ENCODE results near the gene EPOP.

Gene EPOP

DNA sequence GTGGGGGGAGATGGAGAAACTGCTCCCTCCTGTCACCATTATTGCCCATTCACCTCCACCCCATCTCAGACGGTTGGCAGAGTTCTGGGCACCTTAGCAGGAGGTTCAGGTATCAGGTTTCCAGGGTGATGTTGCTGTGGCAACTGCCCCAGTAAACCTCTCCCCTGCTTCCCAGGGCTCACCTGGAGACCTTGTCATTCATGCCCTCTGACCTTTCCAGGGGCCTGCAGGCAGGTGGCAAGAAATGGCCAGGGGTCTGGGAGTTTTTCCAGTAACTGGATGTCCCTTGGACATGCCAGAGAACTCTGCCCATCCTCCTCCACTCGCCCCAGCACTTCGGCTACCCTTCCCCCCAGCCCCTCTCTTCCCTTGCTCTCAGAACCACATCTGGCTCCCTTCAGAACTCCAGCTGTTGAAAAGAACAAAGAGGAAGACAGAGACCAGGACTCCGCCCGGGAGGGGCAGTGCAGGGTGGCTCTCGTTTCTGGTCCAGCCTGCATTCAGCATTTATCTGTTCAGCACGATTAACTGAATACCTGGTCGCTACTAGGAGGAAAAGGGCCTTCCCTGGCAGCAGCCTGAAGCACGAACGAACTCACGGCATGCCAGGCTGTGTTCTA, 38.8 kb upstream of the EPOP start:
- H3K36me3 ChIP-seq (ENCODE audit: control insufficient read depth in 5 of 5, insufficient read depth in 5 of 5, low read length in 5 of 5) = peaks cover 0 to 95% (median 89%) of the 10 kb centered on the region in 5 donors
- H3K9me3 ChIP-seq (ENCODE audit: control insufficient read depth in 5 of 5, low read length in 5 of 5) = no peaks in the 10 kb centered on the region
- no peaks in the 10 kb centered on the region for H3K27me3 ChIP-seq (ENCODE audit: control insufficient read depth in 5 of 5, insufficient read depth in 4 of 5, low read length in 5 of 5)
- no peak overlapping the region for H3K27ac ChIP-seq (ENCODE audit: low read depth, low read length)
- H3K4me1 ChIP-seq (ENCODE audit: control insufficient read depth in 5 of 5, insufficient read depth in 5 of 5, low read length in 5 of 5) = no peaks in the 10 kb centered on the region
- no peak overlapping the region for H3K4me3 ChIP-seq (ENCODE audit: low read depth in 1 of 5, low read length in 5 of 5)
- H3K9ac ChIP-seq (ENCODE audit: low read length in 5 of 5) = no peak overlapping the region

DNA sequence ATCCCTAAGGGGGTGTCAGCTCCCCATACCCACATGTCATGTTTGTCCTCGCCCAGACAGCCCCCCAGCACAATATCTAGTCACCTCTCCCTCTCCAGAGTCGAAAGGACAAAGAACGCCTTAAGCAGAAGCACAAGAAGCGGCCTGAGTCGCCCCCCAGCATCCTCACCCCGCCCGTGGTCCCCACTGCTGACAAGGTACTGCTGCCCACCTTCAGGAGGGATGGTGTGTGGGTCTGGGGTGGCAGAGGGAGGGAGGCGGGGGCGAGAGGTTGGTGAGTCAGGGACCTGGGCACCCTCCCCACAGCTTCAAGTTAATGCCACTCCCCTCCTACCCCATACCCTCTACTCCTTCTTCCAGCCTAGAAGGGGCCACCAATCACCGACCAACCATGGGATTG, 37.8 kb upstream of the EPOP start:
- Histone ChIP-seq H3K4me1 (ENCODE audit: control insufficient read depth in 5 of 5, insufficient read depth in 5 of 5, low read length in 5 of 5) (peaks cover 0 to under 1% (median 0%) of the 10 kb centered on the region in 5 donors), H3K9me3 (ENCODE audit: control insufficient read depth in 5 of 5, low read length in 5 of 5) (no peaks in the 10 kb centered on the region), H3K4me3 (ENCODE audit: low read depth in 1 of 5, low read length in 5 of 5) (no peak overlapping the region), H3K9ac (ENCODE audit: low read length in 5 of 5) (no peak overlapping the region), H3K36me3 (ENCODE audit: control insufficient read depth in 5 of 5, insufficient read depth in 5 of 5, low read length in 5 of 5) (peaks cover 0 to 95% (median 88%) of the 10 kb centered on the region in 5 donors), H3K27ac (ENCODE audit: low read depth, low read length) (no peak overlapping the region), H3K27me3 (ENCODE audit: control insufficient read depth in 5 of 5, insufficient read depth in 4 of 5, low read length in 5 of 5) (no peaks in the 10 kb centered on the region)

GRCh38 chr17:38711792-38712571, 37.2 kb upstream of the EPOP start:
- Histone ChIP-seq H3K4me3 (ENCODE audit: low read depth in 1 of 5, low read length in 5 of 5) (no peak overlapping the region), H3K4me1 (ENCODE audit: control insufficient read depth in 5 of 5, insufficient read depth in 5 of 5, low read length in 5 of 5) (peaks cover 0 to 7% (median 5%) of the 10 kb centered on the region in 5 donors), H3K9ac (ENCODE audit: low read length in 5 of 5) (no peak overlapping the region), H3K9me3 (ENCODE audit: control insufficient read depth in 5 of 5, low read length in 5 of 5) (no peaks in the 10 kb centered on the region), H3K36me3 (ENCODE audit: control insufficient read depth in 5 of 5, insufficient read depth in 5 of 5, low read length in 5 of 5) (peaks cover 0 to 92% (median 84%) of the 10 kb centered on the region in 5 donors), H3K27me3 (ENCODE audit: control insufficient read depth in 5 of 5, insufficient read depth in 4 of 5, low read length in 5 of 5) (no peaks in the 10 kb centered on the region), H3K27ac (ENCODE audit: low read depth, low read length) (no peak overlapping the region)

DNA sequence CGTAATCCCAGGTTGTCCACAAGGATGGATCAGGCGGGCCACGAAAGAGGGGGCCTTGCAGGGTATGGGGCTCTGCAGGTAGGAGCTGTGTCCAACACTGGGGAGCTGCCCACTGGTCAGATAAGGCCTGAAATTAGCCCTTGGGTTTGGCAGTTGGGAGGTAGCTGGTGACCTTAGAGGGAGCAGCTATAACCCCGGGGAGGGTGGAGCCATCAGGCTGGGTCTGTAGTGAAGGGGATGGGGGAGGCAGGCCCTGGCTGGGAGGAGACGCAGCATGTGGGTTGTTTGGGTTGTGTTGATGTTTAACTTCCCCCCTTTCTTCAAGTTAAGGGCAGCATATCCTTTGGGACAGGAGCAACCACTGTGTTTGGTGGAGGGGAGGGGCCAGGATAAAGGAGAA, 36.2 kb upstream of the EPOP start:
- H3K27me3 ChIP-seq (ENCODE audit: control insufficient read depth in 5 of 5, insufficient read depth in 4 of 5, low read length in 5 of 5) = no peaks in the 10 kb centered on the region
- peaks cover 0 to 82% (median 74%) of the 10 kb centered on the region in 5 donors for H3K36me3 ChIP-seq (ENCODE audit: control insufficient read depth in 5 of 5, insufficient read depth in 5 of 5, low read length in 5 of 5)
- no peaks in the 10 kb centered on the region for H3K9me3 ChIP-seq (ENCODE audit: control insufficient read depth in 5 of 5, low read length in 5 of 5)
- H3K27ac ChIP-seq (ENCODE audit: low read depth, low read length) = no peak overlapping the region
- no peak overlapping the region for H3K4me3 ChIP-seq (ENCODE audit: low read depth in 1 of 5, low read length in 5 of 5)
- H3K4me1 ChIP-seq (ENCODE audit: control insufficient read depth in 5 of 5, insufficient read depth in 5 of 5, low read length in 5 of 5) = peaks cover 2 to 17% (median 15%) of the 10 kb centered on the region in 5 donors
- no peak overlapping the region for H3K9ac ChIP-seq (ENCODE audit: low read length in 5 of 5)

DNA sequence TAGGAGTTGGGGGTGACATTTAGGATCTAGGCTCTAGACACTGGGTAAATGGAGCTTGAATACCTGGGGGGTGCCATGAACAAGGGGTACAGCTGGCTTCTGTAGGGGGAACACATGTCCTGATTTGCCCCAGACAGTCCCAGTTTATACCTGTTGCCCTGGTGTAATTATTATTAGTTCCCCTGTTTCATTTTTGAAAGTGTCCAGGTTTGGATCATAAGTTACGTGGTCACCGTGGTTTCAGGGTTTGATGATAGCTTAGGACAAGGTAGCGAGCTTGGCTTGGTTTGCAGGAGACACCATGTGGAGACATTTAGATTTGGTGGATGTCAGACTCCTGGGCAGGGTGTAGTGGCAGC, 35.8 kb upstream of the EPOP start:
- H3K27ac ChIP-seq (ENCODE audit: low read depth, low read length) = no peak overlapping the region
- H3K27me3 ChIP-seq (ENCODE audit: control insufficient read depth in 5 of 5, insufficient read depth in 4 of 5, low read length in 5 of 5) = no peaks in the 10 kb centered on the region
- no peak overlapping the region for H3K4me3 ChIP-seq (ENCODE audit: low read depth in 1 of 5, low read length in 5 of 5)
- no peaks in the 10 kb centered on the region for H3K9me3 ChIP-seq (ENCODE audit: control insufficient read depth in 5 of 5, low read length in 5 of 5)
- H3K4me1 ChIP-seq (ENCODE audit: control insufficient read depth in 5 of 5, insufficient read depth in 5 of 5, low read length in 5 of 5) = peaks cover 2 to 20% (median 18%) of the 10 kb centered on the region in 5 donors
- no peak overlapping the region for H3K9ac ChIP-seq (ENCODE audit: low read length in 5 of 5)
- H3K36me3 ChIP-seq (ENCODE audit: control insufficient read depth in 5 of 5, insufficient read depth in 5 of 5, low read length in 5 of 5) = peaks cover 0 to 78% (median 70%) of the 10 kb centered on the region in 5 donors

- Histone ChIP-seq H3K9ac (ENCODE audit: low read length in 5 of 5) (no peak overlapping the region), H3K4me1 (ENCODE audit: control insufficient read depth in 5 of 5, insufficient read depth in 5 of 5, low read length in 5 of 5) (peaks cover 2 to 20% (median 18%) of the 10 kb centered on the region in 5 donors), H3K27ac (ENCODE audit: low read depth, low read length) (no peak overlapping the region), H3K4me3 (ENCODE audit: low read depth in 1 of 5, low read length in 5 of 5) (no peak overlapping the region), H3K27me3 (ENCODE audit: control insufficient read depth in 5 of 5, insufficient read depth in 4 of 5, low read length in 5 of 5) (no peaks in the 10 kb centered on the region), H3K36me3 (ENCODE audit: control insufficient read depth in 5 of 5, insufficient read depth in 5 of 5, low read length in 5 of 5) (peaks cover 0 to 72% (median 64%) of the 10 kb centered on the region in 5 donors), H3K9me3 (ENCODE audit: control insufficient read depth in 5 of 5, low read length in 5 of 5) (no peaks in the 10 kb centered on the region)
Measured at GRCh38 chr17:38709864-38710603, 35.3 kb upstream of the EPOP start.

GRCh38 chr17:38709104-38709820, 34.5 kb upstream of the EPOP start:
- Histone ChIP-seq H3K36me3 (ENCODE audit: control insufficient read depth in 5 of 5, insufficient read depth in 5 of 5, low read length in 5 of 5) (peaks cover 0 to 65% (median 58%) of the 10 kb centered on the region in 5 donors), H3K4me1 (ENCODE audit: control insufficient read depth in 5 of 5, insufficient read depth in 5 of 5, low read length in 5 of 5) (peaks cover 2 to 25% (median 20%) of the 10 kb centered on the region in 5 donors), H3K9ac (ENCODE audit: low read length in 5 of 5) (no peak overlapping the region), H3K4me3 (ENCODE audit: low read depth in 1 of 5, low read length in 5 of 5) (no peak overlapping the region), H3K9me3 (ENCODE audit: control insufficient read depth in 5 of 5, low read length in 5 of 5) (no peaks in the 10 kb centered on the region), H3K27me3 (ENCODE audit: control insufficient read depth in 5 of 5, insufficient read depth in 4 of 5, low read length in 5 of 5) (no peaks in the 10 kb centered on the region), H3K27ac (ENCODE audit: low read depth, low read length) (no peak overlapping the region)

DNA sequence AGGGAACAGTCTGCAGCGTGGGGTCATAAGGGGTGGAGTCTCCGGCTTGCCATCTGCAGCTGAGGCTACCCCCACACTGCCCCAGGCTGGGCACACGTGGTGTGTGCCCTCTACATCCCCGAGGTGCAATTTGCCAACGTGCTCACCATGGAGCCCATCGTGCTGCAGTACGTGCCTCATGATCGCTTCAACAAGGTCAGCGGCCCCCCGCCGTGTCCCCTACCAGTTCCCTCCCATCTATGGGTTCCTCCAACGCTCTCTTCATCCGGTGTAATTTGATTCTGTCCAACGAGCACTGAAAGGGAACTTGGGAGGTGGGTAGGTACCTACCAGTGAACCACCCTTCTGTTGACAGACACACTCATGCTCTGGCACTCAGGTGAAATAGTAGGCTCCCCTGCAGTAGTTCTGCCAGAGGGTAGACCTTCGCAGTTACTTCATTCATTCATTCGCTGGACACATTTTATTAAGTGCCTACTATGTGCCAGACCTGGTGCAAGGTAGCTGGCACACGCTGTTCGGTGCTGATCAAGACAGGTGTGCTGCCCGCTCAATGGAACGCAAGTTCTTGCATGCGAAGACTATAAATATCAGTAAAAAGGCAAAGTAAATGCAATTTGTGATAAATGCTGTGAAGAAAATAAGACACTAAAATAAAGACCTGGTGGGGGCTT, 33.1 kb upstream of the EPOP start:
- peaks cover 5 to 40% (median 33%) of the 10 kb centered on the region in 5 donors for H3K4me1 ChIP-seq (ENCODE audit: control insufficient read depth in 5 of 5, insufficient read depth in 5 of 5, low read length in 5 of 5)
- no peaks in the 10 kb centered on the region for H3K9me3 ChIP-seq (ENCODE audit: control insufficient read depth in 5 of 5, low read length in 5 of 5)
- peaks cover 0 to 50% (median 44%) of the 10 kb centered on the region in 5 donors for H3K36me3 ChIP-seq (ENCODE audit: control insufficient read depth in 5 of 5, insufficient read depth in 5 of 5, low read length in 5 of 5)
- peak overlapping the region; percentile 75 for H3K27ac ChIP-seq (ENCODE audit: low read depth, low read length)
- no peaks in the 10 kb centered on the region for H3K27me3 ChIP-seq (ENCODE audit: control insufficient read depth in 5 of 5, insufficient read depth in 4 of 5, low read length in 5 of 5)
- H3K4me3 ChIP-seq (ENCODE audit: low read depth in 1 of 5, low read length in 5 of 5) = no peak overlapping the region
- no peak overlapping the region for H3K9ac ChIP-seq (ENCODE audit: low read length in 5 of 5)

- H3K9me3 ChIP-seq (ENCODE audit: control insufficient read depth in 5 of 5, low read length in 5 of 5) = no peaks in the 10 kb centered on the region
- peak overlapping the region in 4 of 5 donors; percentile 71 to 81 (median 76) for H3K9ac ChIP-seq (ENCODE audit: low read length in 5 of 5)
- peaks cover 5 to 48% (median 41%) of the 10 kb centered on the region in 5 donors for H3K4me1 ChIP-seq (ENCODE audit: control insufficient read depth in 5 of 5, insufficient read depth in 5 of 5, low read length in 5 of 5)
- peaks cover 0 to 39% (median 32%) of the 10 kb centered on the region in 5 donors for H3K36me3 ChIP-seq (ENCODE audit: control insufficient read depth in 5 of 5, insufficient read depth in 5 of 5, low read length in 5 of 5)
- H3K27ac ChIP-seq (ENCODE audit: low read depth, low read length) = peak overlapping the region; percentile 75
- H3K4me3 ChIP-seq (ENCODE audit: low read depth in 1 of 5, low read length in 5 of 5) = peak overlapping the region; percentile 67 to 85 (median 75)
- H3K27me3 ChIP-seq (ENCODE audit: control insufficient read depth in 5 of 5, insufficient read depth in 4 of 5, low read length in 5 of 5) = no peaks in the 10 kb centered on the region
Measured at GRCh38 chr17:38706505-38707216, 31.9 kb upstream of the EPOP start.
